Measurements from ENCODE around the gene LIMCH1.

DNA sequence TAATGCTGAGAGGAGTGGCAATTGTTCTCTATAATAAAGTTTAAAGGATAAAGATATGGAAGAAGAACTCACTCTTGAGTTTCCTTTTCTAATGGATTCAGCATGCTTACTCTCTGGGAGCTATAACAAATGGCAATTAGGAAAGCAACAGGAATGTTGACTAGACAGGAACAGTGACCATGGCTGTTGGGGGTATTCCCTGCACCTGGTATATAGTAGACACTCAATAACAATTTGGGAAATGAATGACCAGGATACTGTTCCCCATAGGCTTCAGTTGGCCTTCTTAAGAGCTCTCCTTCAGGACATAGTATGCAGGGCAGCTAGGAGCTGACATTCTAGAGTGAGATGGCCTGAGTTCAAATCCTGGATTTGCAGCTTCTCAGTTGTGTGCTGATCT lies 1.8 kb downstream of the LIMCH1 start:
- no peak for TF ChIP-seq CTCF (IDR thresholded peaks at IDR 0.05)
- no peak for TF ChIP-seq POLR2A (IDR thresholded peaks at IDR 0.05)

Data from adrenal gland (tissue), 5 donors.